T-helper 1 cell treated with Interleukin-12 subunit alpha and Interleukin-12 subunit beta and Interleukin-4 antibody, amounts not matched to agents 30 μg/mL and 1 μg/mL, for 36 hours (primary cell): ENCODE results near the gene NAIF1.
"Not testable (repeated sequence)": the region's sequence is repeated elsewhere in the genome, so short reads cannot be mapped to it uniquely, and the experiment has no call there.

ENCODE experiments used
- H3K27ac Mint-ChIP-seq: one replicate; pipeline ENCODE4 v1.8.0; 2021; ENCODE audit warnings: mild to moderate bottlenecking, mixed read lengths
- H3K27me3 Mint-ChIP-seq: one replicate; pipeline ENCODE4 v1.8.0; 2021; ENCODE audit warnings: low read depth, mixed read lengths
- H3K36me3 Mint-ChIP-seq: one replicate; pipeline ENCODE4 v1.8.0; 2021; ENCODE audit warnings: low read depth, mixed read lengths
- H3K4me1 Mint-ChIP-seq: one replicate; pipeline ENCODE4 v1.8.0; 2021; ENCODE audit warnings: low read depth, mixed read lengths
- H3K4me3 Mint-ChIP-seq: one replicate; pipeline ENCODE4 v1.8.0; 2021; ENCODE audit warnings: mild to moderate bottlenecking, moderate library complexity, mixed read lengths
- H3K9me3 Mint-ChIP-seq: one replicate; pipeline ENCODE4 v1.8.0; 2021; ENCODE audit warnings: mixed read lengths

Gene NAIF1

GRCh38 chr9:128048663-128049062 is 18.5 kb downstream of the NAIF1 start:
- H3K27me3 Mint-ChIP-seq, result peaks cover 7% of the 10 kb centered on the region
- no peaks in the 10 kb centered on the region for H3K4me1 Mint-ChIP-seq
- H3K36me3 Mint-ChIP-seq, result no peaks in the 10 kb centered on the region
- no peak overlapping the region for H3K4me3 Mint-ChIP-seq
- H3K9me3 Mint-ChIP-seq, result no peaks in the 10 kb centered on the region
- no peak overlapping the region for H3K27ac Mint-ChIP-seq

DNA sequence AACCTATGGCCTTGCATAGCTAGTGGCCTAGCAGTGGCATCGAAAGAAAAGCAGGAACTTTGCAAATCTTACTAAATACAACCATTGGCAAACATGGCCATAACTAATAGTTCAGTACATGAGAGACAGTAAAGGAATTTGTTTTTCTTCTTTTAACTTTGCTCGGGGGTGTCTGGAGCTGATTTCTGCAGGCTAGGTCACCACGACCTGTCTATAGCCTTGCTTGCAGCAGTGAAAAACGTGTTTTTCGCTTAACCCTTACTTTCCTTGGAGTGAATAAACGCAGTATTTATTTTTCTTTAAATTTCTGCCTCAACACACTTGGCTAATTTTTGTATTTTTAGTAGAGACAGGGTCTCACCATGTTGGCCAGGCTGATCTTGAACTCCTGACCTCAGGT is 19.9 kb downstream of the NAIF1 start:
- H3K9me3 Mint-ChIP-seq, result no peaks in the 10 kb centered on the region
- H3K36me3 Mint-ChIP-seq, result no peaks in the 10 kb centered on the region
- no peak overlapping the region for H3K27ac Mint-ChIP-seq
- H3K27me3 Mint-ChIP-seq, result peaks cover 4% of the 10 kb centered on the region
- no peaks in the 10 kb centered on the region for H3K4me1 Mint-ChIP-seq
- H3K4me3 Mint-ChIP-seq, result no peak overlapping the region

DNA sequence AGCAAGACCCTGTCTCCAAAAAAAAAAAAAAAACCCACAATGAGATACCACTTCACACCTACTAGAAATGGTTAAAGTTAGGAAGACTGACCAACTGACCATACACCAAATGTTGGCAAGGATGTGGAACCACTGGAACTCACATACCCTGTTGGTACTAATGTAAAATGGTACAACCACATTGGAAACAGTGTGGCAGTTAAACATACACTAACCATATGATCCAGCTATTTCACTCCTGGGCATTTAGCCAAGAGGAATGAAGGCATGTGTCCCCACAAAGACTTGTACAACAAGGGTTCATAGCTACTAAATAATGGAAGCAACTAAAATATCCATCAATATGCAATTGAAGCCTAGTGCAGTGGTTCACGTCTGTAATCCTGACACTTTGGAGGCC is 21.3 kb downstream of the NAIF1 start:
- Mint-ChIP-seq H3K36me3 (no peaks in the 10 kb centered on the region), H3K9me3 (no peaks in the 10 kb centered on the region), H3K27ac (no peak overlapping the region), H3K4me1 (peaks cover 5% of the 10 kb centered on the region), H3K4me3 (no peak overlapping the region), H3K27me3 (peaks cover 13% of the 10 kb centered on the region)

DNA sequence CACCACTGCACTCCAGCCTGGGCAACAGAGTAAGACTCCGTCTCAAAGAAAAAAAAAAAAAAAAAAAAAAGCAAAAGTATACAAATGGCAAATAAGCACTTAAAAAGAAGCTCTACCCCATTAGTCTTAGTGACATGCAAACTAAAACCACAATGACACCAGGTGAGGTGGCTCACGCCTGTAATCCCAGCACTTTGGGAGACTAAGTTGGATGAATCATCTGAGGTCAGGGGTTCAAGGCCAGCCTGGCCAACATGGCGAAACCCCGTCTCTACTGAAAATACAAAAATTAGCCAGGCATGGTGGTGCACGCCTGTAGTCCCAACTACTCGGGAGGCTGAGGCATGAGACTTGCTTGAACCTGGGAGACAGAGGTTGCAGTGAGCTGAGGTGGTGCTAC is 21.7 kb downstream of the NAIF1 start:
- H3K4me3 Mint-ChIP-seq, H3K4me1 Mint-ChIP-seq, H3K9me3 Mint-ChIP-seq: not testable (repeated sequence)

DNA sequence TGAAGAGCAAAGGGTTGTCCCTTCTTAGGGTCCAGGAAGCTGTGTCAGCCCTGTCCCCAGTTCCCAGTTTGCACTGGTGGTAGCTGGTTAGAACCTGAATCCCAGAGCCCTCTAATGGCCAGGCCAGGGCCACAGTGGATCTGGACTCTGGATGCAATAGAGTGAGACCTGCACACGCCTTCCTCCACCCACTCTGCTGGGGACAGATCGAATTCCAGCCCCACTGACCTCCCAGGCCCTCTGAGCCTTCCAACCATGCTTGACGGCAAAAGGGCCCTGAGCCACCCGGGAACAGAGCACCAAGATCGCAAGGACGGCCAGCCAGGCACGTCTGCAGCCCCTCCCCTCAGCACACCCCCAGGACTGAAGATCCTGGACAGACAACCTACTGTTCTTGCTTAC is 23.7 kb downstream of the NAIF1 start:
- peaks cover 5% of the 10 kb centered on the region for H3K4me1 Mint-ChIP-seq
- H3K36me3 Mint-ChIP-seq, result no peaks in the 10 kb centered on the region
- H3K4me3 Mint-ChIP-seq, result no peak overlapping the region
- H3K9me3 Mint-ChIP-seq, result no peaks in the 10 kb centered on the region
- H3K27ac Mint-ChIP-seq, result no peak overlapping the region
- peaks cover 13% of the 10 kb centered on the region for H3K27me3 Mint-ChIP-seq

More for the DNA sequence above, 21.7 kb downstream of the NAIF1 start:
- not testable (repeated sequence) for H3K36me3 Mint-ChIP-seq, H3K27ac Mint-ChIP-seq
- H3K27me3 Mint-ChIP-seq, result peaks cover 13% of the 10 kb centered on the region

DNA sequence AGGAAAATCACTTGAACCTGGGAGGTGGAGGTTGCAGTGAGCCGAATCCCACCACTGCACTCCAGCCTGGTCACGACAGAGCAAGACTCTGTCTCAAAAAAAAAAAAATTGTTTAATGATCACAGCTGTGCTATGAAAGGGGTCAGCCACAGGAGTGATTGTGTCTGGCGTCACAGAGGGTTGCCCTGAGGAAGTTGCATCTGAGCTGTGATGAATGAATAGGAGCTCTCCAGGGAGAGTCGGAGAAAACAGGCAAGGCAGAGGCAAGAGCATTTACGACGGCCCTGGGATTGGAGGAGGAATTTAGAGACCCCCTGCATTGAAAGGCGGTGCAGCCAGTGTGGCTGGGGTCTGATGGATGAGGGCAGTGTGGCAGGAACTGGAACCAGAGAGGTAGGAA is 25.1 kb downstream of the NAIF1 start:
- Mint-ChIP-seq H3K4me3 (no peak overlapping the region), H3K4me1 (peaks cover 5% of the 10 kb centered on the region), H3K9me3 (no peaks in the 10 kb centered on the region), H3K36me3 (no peaks in the 10 kb centered on the region), H3K27me3 (peaks cover 13% of the 10 kb centered on the region), H3K27ac (no peak overlapping the region)

GRCh38 chr9:128040783-128041182 is 26.3 kb downstream of the NAIF1 start:
- not testable (repeated sequence) for H3K27me3 Mint-ChIP-seq, H3K36me3 Mint-ChIP-seq, H3K4me3 Mint-ChIP-seq, H3K4me1 Mint-ChIP-seq, H3K9me3 Mint-ChIP-seq, H3K27ac Mint-ChIP-seq

- H3K9me3 Mint-ChIP-seq, H3K4me3 Mint-ChIP-seq, H3K36me3 Mint-ChIP-seq, H3K27ac Mint-ChIP-seq, H3K27me3 Mint-ChIP-seq: not testable (repeated sequence)
- H3K4me1 Mint-ChIP-seq, result peaks cover 25% of the 10 kb centered on the region
Observed at GRCh38 chr9:128036522-128036921, 30.6 kb downstream of the NAIF1 start.

GRCh38 chr9:128034821-128035652 is 32.1 kb downstream of the NAIF1 start:
- peaks cover 3% of the 10 kb centered on the region for H3K27me3 Mint-ChIP-seq
- H3K36me3 Mint-ChIP-seq, result peaks cover 2% of the 10 kb centered on the region
- peak overlapping the region; percentile 20 for H3K27ac Mint-ChIP-seq
- H3K4me3 Mint-ChIP-seq, result peak overlapping the region; percentile 6
- peaks cover 29% of the 10 kb centered on the region for H3K4me1 Mint-ChIP-seq
- H3K9me3 Mint-ChIP-seq, result peaks cover 3% of the 10 kb centered on the region

DNA sequence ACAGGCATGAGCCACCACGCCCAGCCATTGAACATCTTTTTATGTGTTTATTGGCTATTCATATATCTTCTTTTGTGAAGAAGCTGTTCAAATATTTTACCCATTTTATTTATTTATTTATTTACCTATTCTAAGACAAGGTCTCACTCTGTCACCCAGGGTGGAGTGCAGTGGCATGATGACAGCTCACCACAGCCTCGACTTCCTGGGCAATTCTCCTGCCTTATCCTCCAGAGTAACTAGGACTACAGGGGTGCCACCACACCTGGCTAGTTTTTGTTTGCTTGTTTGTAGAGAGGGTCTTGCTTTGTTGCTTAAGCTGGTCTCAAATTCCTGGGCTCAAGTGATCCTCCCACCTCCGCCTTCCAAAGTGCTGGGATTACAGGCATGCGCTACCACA is 33.5 kb downstream of the NAIF1 start:
- peaks cover 3% of the 10 kb centered on the region for H3K27me3 Mint-ChIP-seq
- H3K36me3 Mint-ChIP-seq, result peaks cover 2% of the 10 kb centered on the region
- peaks cover 3% of the 10 kb centered on the region for H3K9me3 Mint-ChIP-seq
- H3K4me1 Mint-ChIP-seq, result peaks cover 37% of the 10 kb centered on the region
- H3K27ac Mint-ChIP-seq, result peak overlapping the region; percentile 67
- peak overlapping the region; percentile 35 for H3K4me3 Mint-ChIP-seq

DNA sequence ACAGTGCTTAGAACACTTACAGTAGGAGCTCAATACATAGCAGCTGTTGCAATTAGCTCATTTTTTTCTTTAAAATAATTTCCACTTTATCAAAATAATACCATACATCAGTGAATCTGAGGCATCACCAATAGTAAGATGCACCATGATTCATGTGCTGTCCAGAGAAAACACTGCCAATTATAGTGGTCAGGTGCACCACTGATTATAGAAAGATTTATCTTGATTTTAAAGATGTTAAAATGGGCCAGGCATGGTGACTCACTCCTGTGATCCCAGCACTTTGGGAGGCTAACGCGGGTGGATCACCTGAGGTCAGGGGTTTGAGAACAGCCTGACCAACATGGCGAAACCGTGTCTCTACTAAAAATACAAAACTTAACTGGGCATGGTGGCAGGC is 39.4 kb downstream of the NAIF1 start:
- peaks cover 3% of the 10 kb centered on the region for H3K27me3 Mint-ChIP-seq
- H3K4me3 Mint-ChIP-seq, result peak overlapping the region; percentile 25
- H3K9me3 Mint-ChIP-seq, result peaks cover 3% of the 10 kb centered on the region
- peak overlapping the region; percentile 96 for H3K27ac Mint-ChIP-seq
- H3K4me1 Mint-ChIP-seq, result peaks cover 69% of the 10 kb centered on the region
- peaks cover 2% of the 10 kb centered on the region for H3K36me3 Mint-ChIP-seq

GRCh38 chr9:128026773-128027541 is 40.2 kb downstream of the NAIF1 start:
- peak overlapping the region; percentile 66 for H3K4me3 Mint-ChIP-seq

GRCh38 chr9:128026255-128026772 is 40.8 kb downstream of the NAIF1 start:
- Mint-ChIP-seq H3K27me3 (peaks cover 3% of the 10 kb centered on the region), H3K4me3 (peak overlapping the region; percentile 66), H3K36me3 (peaks cover 2% of the 10 kb centered on the region), H3K4me1 (peaks cover 73% of the 10 kb centered on the region), H3K9me3 (peaks cover 3% of the 10 kb centered on the region), H3K27ac (peak overlapping the region; percentile 96)

More at GRCh38 chr9:128026773-128027541, 40.2 kb downstream of the NAIF1 start:
- Mint-ChIP-seq H3K36me3 (peaks cover 2% of the 10 kb centered on the region), H3K9me3 (peaks cover 3% of the 10 kb centered on the region), H3K27ac (peak overlapping the region; percentile 96), H3K27me3 (peaks cover 3% of the 10 kb centered on the region), H3K4me1 (peaks cover 76% of the 10 kb centered on the region)

GRCh38 chr9:128025736-128026135 is 41.4 kb downstream of the NAIF1 start:
- H3K27ac Mint-ChIP-seq, result peak overlapping the region; percentile 96
- H3K36me3 Mint-ChIP-seq, result peaks cover 3% of the 10 kb centered on the region
- peak overlapping the region; percentile 66 for H3K4me3 Mint-ChIP-seq
- H3K9me3 Mint-ChIP-seq, result peaks cover 1% of the 10 kb centered on the region
- peaks cover 75% of the 10 kb centered on the region for H3K4me1 Mint-ChIP-seq
- H3K27me3 Mint-ChIP-seq, result peaks cover 1% of the 10 kb centered on the region
